Measurements from ENCODE around the gene SDF4.

The SDF4 gene

GRCh38 chr1:1226566-1227362 lies 5.0 kb downstream of the SDF4 start:
- DNase-seq = no peak

GRCh38 chr1:1225913-1226312 lies 5.9 kb downstream of the SDF4 start:
- no peak for DNase-seq

- DNase-seq = no peak
Observed at GRCh38 chr1:1225238-1225845, 6.5 kb downstream of the SDF4 start.

GRCh38 chr1:1223891-1224290 lies 7.9 kb downstream of the SDF4 start:
- DNase-seq = no peak

- no peak for DNase-seq
Observed at GRCh38 chr1:1223321-1223720, 8.5 kb downstream of the SDF4 start.

GRCh38 chr1:1222575-1223225 lies 9.1 kb downstream of the SDF4 start:
- no peak for DNase-seq

- DNase-seq = no peak
Observed at GRCh38 chr1:1221887-1222574, 9.8 kb downstream of the SDF4 start.

GRCh38 chr1:1220197-1220596 lies 11.6 kb downstream of the SDF4 start:
- no peak for DNase-seq

GRCh38 chr1:1219341-1219740 lies 12.5 kb downstream of the SDF4 start:
- no peak for DNase-seq

- no peak for DNase-seq
Observed at GRCh38 chr1:1218524-1219200, 13.1 kb downstream of the SDF4 start.

- DNase-seq = peak in 1 of 2 experiments; percentile 41
Observed at GRCh38 chr1:1217621-1218523, 13.9 kb downstream of the SDF4 start.

- peak in 1 of 2 experiments; percentile 69 for DNase-seq
Observed at GRCh38 chr1:1216770-1217620, 14.8 kb downstream of the SDF4 start.

- DNase-seq = no peak
Observed at GRCh38 chr1:1215881-1216605, 15.8 kb downstream of the SDF4 start.

GRCh38 chr1:1215080-1215676 lies 16.6 kb downstream of the SDF4 start:
- no peak for DNase-seq

- DNase-seq = no peak
Observed at GRCh38 chr1:1213345-1214265, 18.2 kb downstream of the SDF4 start, which contains the start of gene TNFRSF4. Gene TNFRSF4, minus strand, starts transcription at chr1:1214153. Its CDS starts 26 bp downstream, at chr1:1214127.

GRCh38 chr1:1212780-1213344 lies 18.9 kb downstream of the SDF4 start:
- no peak for DNase-seq

- no peak for DNase-seq
Observed at GRCh38 chr1:1211541-1212441, 20.0 kb downstream of the SDF4 start.
